Ascending aorta (tissue), 2 donors: ENCODE data around the gene SH3D21. TPM values are rescaled to one million over a fixed set of nuclear protein-coding genes. Genes with fewer than 3 reads are reported as not detected.
A peak's percentile ranks its signal among the peaks of the same experiment; 100 is the strongest.

Experiments
- DNase-seq, 2 donors: peaks; one replicate each; pipeline ENCODE4 v3.0.0-alpha.2; 2019; ENCODE audit warnings: low spot score in 2 of 2
- H3K27ac ChIP-seq, 2 donors: fragments of 200-600 bp; sonication (generic); one replicate each; pipeline ENCODE4 v1.5.1; 2016 to 2017; ENCODE audit warnings: mild to moderate bottlenecking in 1 of 2
- H3K27me3 ChIP-seq: fragments of 200-600 bp; sonication (generic); one replicate; pipeline ENCODE4 v1.5.1; 2017
- H3K36me3 ChIP-seq, 2 donors: fragments of 200-600 bp; sonication (generic); one replicate each; pipeline ENCODE4 v1.5.1; 2016
- H3K4me1 ChIP-seq, 2 donors: fragments of 200-600 bp; sonication (generic); one replicate each; pipeline ENCODE4 v1.5.1; 2016 to 2017; ENCODE audit warnings: mild to moderate bottlenecking in 1 of 2
- H3K4me3 ChIP-seq, 2 donors: fragments of 200-600 bp; sonication (generic); one replicate each; pipeline ENCODE4 v1.5.1; 2016 to 2017; ENCODE audit warnings: mild to moderate bottlenecking in 1 of 2
- H3K9me3 ChIP-seq, 2 donors: fragments of 200-600 bp; sonication (generic); one replicate each; pipeline ENCODE4 v1.5.1; 2016
- CTCF ChIP-seq, 3 experiments: fragments of 200-600 bp in 2 of 3; fragments of 450-650 bp in 1 of 3; sonication (generic) in 2 of 3; IDR thresholded peaks; one replicate each; pipeline ENCODE4 v1.5.1; 2016 to 2019; ENCODE audit warnings: antibody characterized with exemption in 3 of 3, mild to moderate bottlenecking in 1 of 3, moderate library complexity in 1 of 3
- intact Hi-C: fragments of 100-400 bp; cut with DNase I; formaldehyde crosslinking; loops from one replicate; pipeline ENCODE4 v1.15.1; 2023
- total RNA-seq: library from RNA; depleted of rRNA; stranded (reverse); fragments of >200 nt; gene quantifications from one replicate; pipeline ENCODE4 v1.1.0, GENCODE V29; 2016

SH3D21 gene
- 1.3 TPM for total RNA-seq

- Histone ChIP-seq H3K4me1 (peaks cover 4 to 11% of the 10 kb centered on the region in 2 donors), H3K27ac (peak within 1 kb of the TSS; percentile 66 to 69), H3K36me3 (peaks cover 27 to 29% of the 10 kb centered on the region in 2 donors), H3K9me3 (no peaks in the 10 kb centered on the region), H3K27me3 (no peaks in the 10 kb centered on the region), H3K4me3 (peak within 1 kb of the TSS; percentile 84 to 88)
- intact Hi-C loops: no loop called here
- DNase-seq: peak in 1 of 2 donors; percentile 78
- peak in 2 of 3 experiments; percentile 16 to 17 for TF ChIP-seq CTCF (IDR thresholded peaks at IDR 0.05)
Observed at GRCh38 chr1:36306210-36306901, at the start of gene SH3D21. TSS of gene SH3D21 (plus strand) at chr1:36306368. CDS start at chr1:36306421, 53 bp downstream.

- no peak for DNase-seq
- intact Hi-C loops: no loop called here
- H3K27ac ChIP-seq: peak overlapping the region in 1 of 2 donors; percentile 11
- no peak for TF ChIP-seq CTCF (IDR thresholded peaks at IDR 0.05)
- H3K36me3 ChIP-seq: peaks cover 12 to 28% of the 10 kb centered on the region in 2 donors
- no peaks in the 10 kb centered on the region for H3K27me3 ChIP-seq
- H3K4me1 ChIP-seq: peaks cover 7 to 36% of the 10 kb centered on the region in 2 donors
- H3K4me3 ChIP-seq: no peak overlapping the region
- H3K9me3 ChIP-seq: no peaks in the 10 kb centered on the region
Observed at GRCh38 chr1:36256558-36257374, 49.4 kb upstream of the SH3D21 start.

- DNase-seq: no peak
- Histone ChIP-seq H3K27ac (peak overlapping the region in 1 of 2 donors; percentile 11), H3K27me3 (no peaks in the 10 kb centered on the region), H3K4me3 (no peak overlapping the region), H3K4me1 (peaks cover 3 to 31% of the 10 kb centered on the region in 2 donors), H3K9me3 (no peaks in the 10 kb centered on the region), H3K36me3 (peaks cover 12 to 32% of the 10 kb centered on the region in 2 donors)
- no peak for TF ChIP-seq CTCF (IDR thresholded peaks at IDR 0.05)
- intact Hi-C loops: no loop called here
Observed at GRCh38 chr1:36257375-36257767, 48.8 kb upstream of the SH3D21 start.

- intact Hi-C loops: no loop called here
- H3K36me3 ChIP-seq: peaks cover 21 to 37% of the 10 kb centered on the region in 2 donors
- peaks cover 0 to 24% of the 10 kb centered on the region in 2 donors for H3K4me1 ChIP-seq
- no peak for TF ChIP-seq CTCF (IDR thresholded peaks at IDR 0.05)
- no peaks in the 10 kb centered on the region for H3K9me3 ChIP-seq
- H3K27ac ChIP-seq: no peak overlapping the region
- H3K27me3 ChIP-seq: no peaks in the 10 kb centered on the region
- H3K4me3 ChIP-seq: no peak overlapping the region
- DNase-seq: no peak
Observed at GRCh38 chr1:36258960-36259344, 47.2 kb upstream of the SH3D21 start.

GRCh38 chr1:36268981-36269380 lies 37.2 kb upstream of the SH3D21 start:
- Histone ChIP-seq H3K9me3 (no peaks in the 10 kb centered on the region), H3K27ac (no peak overlapping the region), H3K4me1 (peaks cover 0 to 3% of the 10 kb centered on the region in 2 donors), H3K4me3 (no peak overlapping the region), H3K36me3 (peaks cover 13 to 21% of the 10 kb centered on the region in 2 donors), H3K27me3 (no peaks in the 10 kb centered on the region)
- intact Hi-C loops: no loop called here
- no peak for TF ChIP-seq CTCF (IDR thresholded peaks at IDR 0.05)
- no peak for DNase-seq
